CD8-positive, alpha-beta memory T cell (primary cell): ENCODE results near the gene ZNF205. TPM values are rescaled to one million over a fixed set of nuclear protein-coding genes. Genes with fewer than 3 reads are reported as not detected.

Experiments used
- CTCF ChIA-PET: fragments of 350-600 bp; sonication (Branson Sonifier 250); formaldehyde crosslinking; loops from one replicate; lab custom pipeline; 2021; ENCODE audit warnings: antibody characterized with exemption; lab: Charles Lee
- POLR2A ChIA-PET: fragments of 350-600 bp; sonication (Branson Sonifier 250); formaldehyde crosslinking; loops from one replicate; lab custom pipeline; 2021; ENCODE audit warnings: antibody characterized with exemption; lab: Charles Lee
- DNase-seq, 5 donors: peaks; one replicate each; pipeline versions ENCODE4 v3.0.0 to v3.0.0-alpha.2; 2020 to 2022; ENCODE audit warnings: mixed read lengths in 1 of 5
- H3K27ac ChIP-seq: one replicate; pipeline ENCODE4 v1.7.0; 2013; ENCODE audit warnings: low read depth, mild to moderate bottlenecking, low read length, moderate library complexity
- H3K27me3 ChIP-seq: 2 replicates; pipeline ENCODE4 v1.7.0; 2013; ENCODE audit warnings: low read length, mild to moderate bottlenecking; ENCODE audit not compliant: insufficient read depth, poor library complexity, severe bottlenecking
- H3K36me3 ChIP-seq: 2 replicates; pipeline ENCODE4 v1.7.0; 2013; ENCODE audit warnings: mild to moderate bottlenecking, low read length, moderate library complexity; ENCODE audit not compliant: insufficient read depth
- H3K4me1 ChIP-seq: 2 replicates; pipeline ENCODE4 v1.7.0; 2013; ENCODE audit warnings: mild to moderate bottlenecking, low read length, moderate library complexity; ENCODE audit not compliant: insufficient read depth
- H3K4me3 ChIP-seq: 2 replicates; pipeline ENCODE4 v1.7.0; 2013; ENCODE audit warnings: mild to moderate bottlenecking, low read length
- H3K9me3 ChIP-seq: 2 replicates; pipeline ENCODE4 v1.7.0; 2013; ENCODE audit warnings: mild to moderate bottlenecking, low read length
- H3K27ac Mint-ChIP-seq, 8 donors: one replicate each; pipeline ENCODE4 v1.8.0; 2020 to 2021; ENCODE audit warnings: mixed read lengths in 8 of 8, mild to moderate bottlenecking in 6 of 8, inconsistent platforms in 3 of 8, moderate library complexity in 3 of 8
- H3K27me3 Mint-ChIP-seq, 2 donors: one replicate each; pipeline ENCODE4 v1.8.0; 2020 to 2021; ENCODE audit warnings: mixed read lengths in 2 of 2, mild to moderate bottlenecking in 1 of 2, moderate library complexity in 1 of 2
- H3K36me3 Mint-ChIP-seq, 3 donors: one replicate each; pipeline ENCODE4 v1.8.0; 2020 to 2021; ENCODE audit warnings: mixed read lengths in 3 of 3, inconsistent platforms in 1 of 3, mild to moderate bottlenecking in 1 of 3
- H3K4me1 Mint-ChIP-seq, 3 donors: one replicate each; pipeline ENCODE4 v1.8.0; 2020 to 2021; ENCODE audit warnings: mixed read lengths in 3 of 3, inconsistent platforms in 1 of 3, mild to moderate bottlenecking in 1 of 3
- H3K4me3 Mint-ChIP-seq, 7 donors: one replicate each; pipeline ENCODE4 v1.8.0; 2020 to 2021; ENCODE audit warnings: mixed read lengths in 7 of 7, mild to moderate bottlenecking in 6 of 7, moderate library complexity in 4 of 7, inconsistent platforms in 2 of 7
- H3K9me3 Mint-ChIP-seq, 5 donors: one replicate each; pipeline ENCODE4 v1.8.0; 2020 to 2022; ENCODE audit warnings: mixed read lengths in 5 of 5, mild to moderate bottlenecking in 3 of 5, moderate library complexity in 2 of 5, inconsistent platforms in 1 of 5
- polyA plus RNA-seq: library from polyadenylated mRNA; unstranded; fragments of 300-500 nt; fragmentation: Illumina TruSeq; gene quantifications from one replicate; pipeline ENCODE4 v1.2.3, GENCODE V29; 2021
- total RNA-seq, 2 experiments: library from RNA; stranded (reverse); gene quantifications; one replicate each; pipeline ENCODE4 v1.2.3, GENCODE V29; 2021

ZNF205 gene
- total and polyA plus RNA-seq, 3 experiments from 2014 or later, result 0.11 TPM; not detected in 2

- H3K9me3 Mint-ChIP-seq, result peaks cover 4 to 16% (median 11%) of the 10 kb centered on the region in 5 donors
- no peaks in the 10 kb centered on the region for H3K36me3 ChIP-seq
- H3K27ac ChIP-seq, result no peak overlapping the region
- H3K4me1 ChIP-seq, result peaks cover 24% of the 10 kb centered on the region
- peaks cover 0 to 10% (median 0%) of the 10 kb centered on the region in 3 donors for H3K36me3 Mint-ChIP-seq
- peak overlapping the region; percentile 26 to 90 (median 86) for H3K4me3 Mint-ChIP-seq
- peaks cover 0 to 18% of the 10 kb centered on the region in 2 donors for H3K27me3 Mint-ChIP-seq
- ChIA-PET CTCF (interaction anchor here (0.8 to 11.0 kb wide), 8 partner anchors 8 to 121 kb away, joined by 3 to 123 read pairs (median 4); partner anchors contain the start of gene ZNF213), POLR2A (interaction anchor here (0.6 to 3.5 kb wide), 4 partner anchors 10 to 116 kb away, joined by 3 to 30 read pairs (median 4); partner anchors contain the start of gene ZNF213)
- no peak overlapping the region for H3K4me3 ChIP-seq
- H3K27ac Mint-ChIP-seq, result peak overlapping the region in 4 of 8 donors; percentile 57 to 99 (median 64)
- H3K9me3 ChIP-seq, result peaks cover 4% of the 10 kb centered on the region
- no peaks in the 10 kb centered on the region for H3K27me3 ChIP-seq
- H3K4me1 Mint-ChIP-seq, result peaks cover 21 to 35% (median 30%) of the 10 kb centered on the region in 3 donors
- no peak for DNase-seq
Measured at GRCh38 chr16:3148256-3149192, 36.1 kb downstream of the ZNF205 start.

DNA sequence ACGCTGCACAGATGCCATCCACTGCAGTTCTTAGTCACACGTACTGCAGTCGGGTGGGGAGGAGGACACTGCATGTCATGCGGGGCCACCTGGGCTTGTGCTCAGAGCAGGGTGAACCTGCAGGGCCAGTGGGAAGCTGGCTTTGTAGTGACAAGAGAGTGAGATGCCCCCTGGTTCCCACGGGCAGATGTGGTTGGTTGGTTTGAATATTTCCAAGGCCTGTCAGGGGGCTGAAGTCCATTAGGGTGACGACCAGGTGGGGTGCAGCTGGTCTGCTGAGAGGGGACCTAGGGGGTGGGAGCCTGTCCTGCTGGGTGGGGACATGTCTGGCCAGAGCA lies 36.8 kb downstream of the ZNF205 start:
- Mint-ChIP-seq H3K4me1 (peaks cover 21 to 35% (median 30%) of the 10 kb centered on the region in 3 donors), H3K9me3 (peaks cover 4 to 19% (median 12%) of the 10 kb centered on the region in 5 donors), H3K36me3 (peaks cover 0 to 9% (median 0%) of the 10 kb centered on the region in 3 donors), H3K27ac (peak overlapping the region in 5 of 8 donors; percentile 54 to 99 (median 72)), H3K4me3 (peak overlapping the region; percentile 26 to 90 (median 86)), H3K27me3 (peaks cover 0 to 18% of the 10 kb centered on the region in 2 donors)
- POLR2A ChIA-PET, result interaction anchor here (0.6 to 3.5 kb wide), 3 partner anchors 9 to 49 kb away, joined by 3 to 30 read pairs (median 14); partner anchors contain the start of gene ZNF213
- Histone ChIP-seq H3K27me3 (no peaks in the 10 kb centered on the region), H3K9me3 (peaks cover 4% of the 10 kb centered on the region), H3K4me1 (peaks cover 24% of the 10 kb centered on the region), H3K27ac (peak overlapping the region; percentile 64), H3K4me3 (no peak overlapping the region), H3K36me3 (no peaks in the 10 kb centered on the region)
- no peak for DNase-seq
- CTCF ChIA-PET, result interaction anchor here (1.0 to 11.0 kb wide), 9 partner anchors 9 to 118 kb away, joined by 3 to 123 read pairs (median 7); partner anchors contain the start of gene ZNF213

- peak in 3 of 5 donors; percentile 32 to 67 (median 45) for DNase-seq
- Histone ChIP-seq H3K9me3 (peaks cover 4% of the 10 kb centered on the region), H3K27me3 (no peaks in the 10 kb centered on the region), H3K36me3 (no peaks in the 10 kb centered on the region), H3K4me3 (peak overlapping the region; percentile 95), H3K27ac (peak overlapping the region; percentile 64), H3K4me1 (peaks cover 24% of the 10 kb centered on the region)
- H3K36me3 Mint-ChIP-seq, result peaks cover 0 to 9% (median 0%) of the 10 kb centered on the region in 3 donors
- CTCF ChIA-PET, result interaction anchor here (0.8 to 11.0 kb wide), 15 partner anchors 9 to 146 kb away, joined by 3 to 123 read pairs (median 5); partner anchors contain the start of genes OR1F1 and ZNF213
- H3K9me3 Mint-ChIP-seq, result peaks cover 4 to 24% (median 13%) of the 10 kb centered on the region in 5 donors
- H3K4me3 Mint-ChIP-seq, result peak overlapping the region; percentile 83 to 94 (median 88)
- POLR2A ChIA-PET, result interaction anchor here (0.5 to 3.5 kb wide), 13 partner anchors 9 to 251 kb away, joined by 3 to 30 read pairs (median 4); partner anchors contain the start of genes ZNF174, ZNF200, ZNF213 and ZSCAN32
- peak overlapping the region; percentile 66 to 99 (median 80) for H3K27ac Mint-ChIP-seq
- peaks cover 0 to 18% of the 10 kb centered on the region in 2 donors for H3K27me3 Mint-ChIP-seq
- peaks cover 21 to 35% (median 30%) of the 10 kb centered on the region in 3 donors for H3K4me1 Mint-ChIP-seq
Measured at GRCh38 chr16:3149630-3150345, 37.4 kb downstream of the ZNF205 start.

DNA sequence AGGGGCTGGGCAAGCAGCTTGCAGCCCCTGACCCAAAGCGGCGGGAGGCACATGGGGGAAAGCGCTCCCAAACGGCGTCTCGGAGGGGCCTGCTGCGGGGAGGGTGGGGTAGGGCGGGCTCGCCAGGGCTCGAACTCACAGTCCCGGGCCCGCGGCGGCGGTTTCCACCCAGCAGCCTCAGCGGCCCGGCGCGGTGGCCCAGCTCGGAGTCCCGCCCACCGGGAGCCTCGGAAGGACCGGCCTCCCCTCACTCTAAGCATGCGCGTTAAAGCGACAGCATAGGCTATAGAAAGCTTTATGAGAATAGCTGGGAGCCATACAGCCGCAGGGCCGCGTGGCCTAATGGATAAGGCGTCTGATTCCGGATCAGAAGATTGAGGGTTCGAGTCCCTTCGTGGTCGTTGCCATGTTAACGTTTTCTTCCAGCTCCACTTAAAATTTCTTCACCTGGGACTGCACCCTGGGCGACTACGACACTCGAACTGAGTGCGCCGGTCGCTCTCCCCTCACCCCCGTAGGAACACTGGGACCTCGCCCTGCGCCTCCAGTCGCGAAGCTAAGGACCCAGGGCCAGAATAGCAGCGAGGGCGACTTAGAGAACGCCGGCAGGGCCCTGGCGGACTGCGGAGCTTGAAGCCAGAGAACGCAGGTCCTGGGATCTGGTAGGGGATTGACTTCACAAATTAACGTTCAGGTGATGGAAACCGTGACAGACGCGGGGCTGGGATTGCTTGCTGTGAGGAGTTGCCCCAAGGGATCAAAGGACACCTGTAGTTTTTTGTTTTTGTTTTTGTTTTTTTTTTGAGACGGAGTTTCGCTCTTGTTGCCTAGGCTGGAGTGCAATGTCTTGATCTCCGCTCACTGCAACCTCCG lies 38.2 kb downstream of the ZNF205 start:
- H3K9me3 Mint-ChIP-seq, result peaks cover 4 to 32% (median 20%) of the 10 kb centered on the region in 5 donors
- H3K9me3 ChIP-seq, result peaks cover 4% of the 10 kb centered on the region
- peak overlapping the region; percentile 70 for H3K27ac ChIP-seq
- ChIA-PET CTCF (interaction anchor here (0.8 to 11.0 kb wide), 15 partner anchors 8 to 147 kb away, joined by 3 to 123 read pairs (median 5); partner anchors contain the start of genes OR1F1 and ZNF213), POLR2A (interaction anchor here (0.5 to 3.5 kb wide), 14 partner anchors 8 to 250 kb away, joined by 3 to 30 read pairs (median 4); partner anchors contain the start of genes ZNF174, ZNF200, ZNF213 and ZSCAN32)
- peak overlapping the region; percentile 66 to 99 (median 92) for H3K27ac Mint-ChIP-seq
- H3K36me3 ChIP-seq, result no peaks in the 10 kb centered on the region
- H3K4me3 Mint-ChIP-seq, result peak overlapping the region; percentile 87 to 94 (median 90)
- peaks cover 24% of the 10 kb centered on the region for H3K4me1 ChIP-seq
- peaks cover 0 to 18% of the 10 kb centered on the region in 2 donors for H3K27me3 Mint-ChIP-seq
- H3K4me1 Mint-ChIP-seq, result peaks cover 21 to 40% (median 30%) of the 10 kb centered on the region in 3 donors
- peaks cover 0 to 9% (median 0%) of the 10 kb centered on the region in 3 donors for H3K36me3 Mint-ChIP-seq
- no peaks in the 10 kb centered on the region for H3K27me3 ChIP-seq
- H3K4me3 ChIP-seq, result peak overlapping the region; percentile 97
- peak; percentile 92 to 98 (median 96) for DNase-seq

DNA sequence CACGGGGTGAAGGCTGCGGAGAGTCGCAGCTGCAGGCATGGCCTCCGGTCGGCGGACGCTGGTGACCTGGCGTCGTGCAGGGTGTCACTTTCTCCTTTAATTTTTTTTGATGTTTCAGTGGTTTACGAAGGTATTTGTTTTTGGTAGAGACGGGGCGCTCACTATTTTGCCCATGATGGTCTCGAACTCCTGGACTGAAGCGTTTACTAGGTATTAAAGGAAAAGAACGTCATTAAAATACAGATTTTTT lies 39.6 kb downstream of the ZNF205 start:
- CTCF ChIA-PET, result interaction anchor here (1.2 to 11.0 kb wide), 2 partner anchors 12 to 19 kb away, joined by 3 to 123 read pairs; partner anchors contain the start of gene ZNF213
- peaks cover 0 to 18% of the 10 kb centered on the region in 2 donors for H3K27me3 Mint-ChIP-seq
- H3K27ac Mint-ChIP-seq, result peak overlapping the region; percentile 83 to 99 (median 94)
- H3K36me3 ChIP-seq, result no peaks in the 10 kb centered on the region
- H3K4me1 ChIP-seq, result peaks cover 24% of the 10 kb centered on the region
- H3K4me3 Mint-ChIP-seq, result peak overlapping the region; percentile 84 to 91 (median 88)
- DNase-seq, result peak in 2 of 5 donors; percentile 38 to 59
- POLR2A ChIA-PET, result interaction anchor here (0.6 to 1.5 kb wide), 4 partner anchors 14 to 112 kb away, joined by 3 to 6 read pairs (median 4); partner anchors contain the start of gene IL32
- H3K4me1 Mint-ChIP-seq, result peaks cover 21 to 40% (median 30%) of the 10 kb centered on the region in 3 donors
- H3K27me3 ChIP-seq, result no peaks in the 10 kb centered on the region
- peaks cover 4% of the 10 kb centered on the region for H3K9me3 ChIP-seq
- H3K4me3 ChIP-seq, result peak overlapping the region; percentile 64
- H3K36me3 Mint-ChIP-seq, result peaks cover 0 to 9% (median 0%) of the 10 kb centered on the region in 3 donors
- H3K27ac ChIP-seq, result no peak overlapping the region
- H3K9me3 Mint-ChIP-seq, result peaks cover 4 to 33% (median 21%) of the 10 kb centered on the region in 5 donors

DNA sequence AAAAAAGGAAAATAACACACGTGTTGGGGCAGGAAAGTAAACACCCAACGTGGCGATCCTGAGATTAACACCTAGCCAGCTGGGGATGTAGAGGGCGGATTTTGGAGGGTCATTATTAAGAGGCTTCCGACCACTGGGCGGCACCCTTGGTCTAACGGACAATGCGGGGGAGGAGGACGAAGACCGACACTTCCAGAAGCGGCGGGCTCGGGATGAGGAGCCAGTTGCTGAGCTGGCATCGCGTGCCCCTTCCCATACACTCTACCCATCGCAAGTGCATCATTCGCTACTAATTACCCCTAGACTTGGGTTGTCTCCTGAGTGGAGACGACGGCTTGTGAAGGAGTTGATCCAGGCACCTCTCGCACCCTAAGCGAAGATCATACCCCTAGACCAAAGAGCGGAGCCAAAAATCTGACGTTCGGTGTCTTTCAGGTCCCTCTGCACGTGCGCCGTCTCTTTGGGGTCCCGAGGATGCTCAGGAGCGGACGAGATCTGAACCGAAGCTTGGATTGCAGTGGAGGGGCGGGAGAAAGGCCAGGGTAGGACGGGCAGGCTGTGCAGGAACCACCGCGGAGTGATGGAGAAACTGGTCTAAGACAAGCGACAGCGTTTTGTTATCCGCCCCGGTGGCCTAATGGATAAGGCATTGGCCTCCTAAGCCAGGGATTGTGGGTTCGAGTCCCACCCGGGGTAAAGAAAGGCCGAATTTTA lies 40.0 kb downstream of the ZNF205 start:
- ChIA-PET POLR2A (interaction anchor here (0.6 to 1.5 kb wide), 4 partner anchors 14 to 112 kb away, joined by 3 to 6 read pairs (median 4); partner anchors contain the start of gene IL32), CTCF (interaction anchor here (1.2 to 11.0 kb wide), 2 partner anchors 12 to 20 kb away, joined by 3 to 123 read pairs; partner anchors contain the start of gene ZNF213)
- H3K27me3 ChIP-seq, result no peaks in the 10 kb centered on the region
- H3K36me3 Mint-ChIP-seq, result peaks cover 0 to 9% (median 4%) of the 10 kb centered on the region in 3 donors
- peak overlapping the region; percentile 64 for H3K4me3 ChIP-seq
- H3K27ac ChIP-seq, result peak overlapping the region; percentile 52
- peaks cover 0 to 18% of the 10 kb centered on the region in 2 donors for H3K27me3 Mint-ChIP-seq
- H3K9me3 ChIP-seq, result peaks cover 4% of the 10 kb centered on the region
- no peaks in the 10 kb centered on the region for H3K36me3 ChIP-seq
- peak; percentile 47 to 83 (median 66) for DNase-seq
- H3K27ac Mint-ChIP-seq, result peak overlapping the region; percentile 83 to 99 (median 94)
- H3K4me1 Mint-ChIP-seq, result peaks cover 24 to 44% (median 35%) of the 10 kb centered on the region in 3 donors
- peaks cover 9 to 36% (median 23%) of the 10 kb centered on the region in 5 donors for H3K9me3 Mint-ChIP-seq
- H3K4me3 Mint-ChIP-seq, result peak overlapping the region; percentile 84 to 91 (median 88)
- peaks cover 25% of the 10 kb centered on the region for H3K4me1 ChIP-seq
